GM18907 (cell line): Measurements from ENCODE around the gene RNF11.

Source experiments
- ATAC-seq: cut with Tn5 transposase; IDR thresholded peaks from one replicate; pipeline ENCODE4 v1.9.1; 2021; ENCODE audit warnings: mild to moderate bottlenecking, moderate library complexity; ENCODE audit not compliant: unreplicated experiment

The RNF11 gene

DNA sequence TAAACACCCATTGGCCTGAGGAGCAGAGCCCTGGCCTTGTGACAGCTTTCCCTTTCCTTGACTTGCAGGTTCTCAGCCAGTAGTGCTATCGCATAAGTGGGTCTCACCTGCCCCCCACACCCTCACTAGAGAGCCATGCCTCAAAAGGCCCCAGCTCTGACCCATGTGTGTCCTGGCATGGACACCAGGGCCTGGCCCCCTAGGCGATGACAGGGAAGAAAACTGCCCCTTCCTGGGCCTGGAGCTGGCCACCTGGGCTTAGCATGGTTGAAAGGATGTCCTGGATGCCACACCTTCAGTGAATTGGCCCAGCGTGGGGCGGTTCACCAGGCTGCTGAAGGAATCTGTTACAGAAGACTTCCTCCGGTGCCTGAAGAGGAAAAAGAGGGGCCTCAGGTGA, 75.8 kb downstream of the RNF11 start:
- ATAC-seq: no peak

DNA sequence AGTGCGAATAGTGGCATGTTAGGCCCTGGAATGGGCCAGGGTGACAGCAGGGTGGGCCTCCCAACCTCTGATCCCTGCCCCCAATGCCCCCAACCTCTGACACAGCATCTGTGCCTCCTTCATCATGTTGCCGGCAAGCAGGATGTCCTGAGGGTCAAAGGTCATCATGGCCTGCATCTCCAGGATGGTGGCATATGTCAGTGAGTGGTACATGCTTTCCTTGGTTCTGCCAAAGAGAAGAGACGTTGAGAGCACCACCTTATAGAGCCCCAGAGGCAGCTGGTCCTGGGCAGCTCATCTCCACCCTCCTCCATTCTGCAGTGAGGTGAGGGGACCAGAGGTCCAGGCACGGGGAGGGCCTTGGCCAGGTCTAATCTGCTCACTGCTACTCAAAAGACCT, 76.6 kb downstream of the RNF11 start:
- no peak for ATAC-seq

DNA sequence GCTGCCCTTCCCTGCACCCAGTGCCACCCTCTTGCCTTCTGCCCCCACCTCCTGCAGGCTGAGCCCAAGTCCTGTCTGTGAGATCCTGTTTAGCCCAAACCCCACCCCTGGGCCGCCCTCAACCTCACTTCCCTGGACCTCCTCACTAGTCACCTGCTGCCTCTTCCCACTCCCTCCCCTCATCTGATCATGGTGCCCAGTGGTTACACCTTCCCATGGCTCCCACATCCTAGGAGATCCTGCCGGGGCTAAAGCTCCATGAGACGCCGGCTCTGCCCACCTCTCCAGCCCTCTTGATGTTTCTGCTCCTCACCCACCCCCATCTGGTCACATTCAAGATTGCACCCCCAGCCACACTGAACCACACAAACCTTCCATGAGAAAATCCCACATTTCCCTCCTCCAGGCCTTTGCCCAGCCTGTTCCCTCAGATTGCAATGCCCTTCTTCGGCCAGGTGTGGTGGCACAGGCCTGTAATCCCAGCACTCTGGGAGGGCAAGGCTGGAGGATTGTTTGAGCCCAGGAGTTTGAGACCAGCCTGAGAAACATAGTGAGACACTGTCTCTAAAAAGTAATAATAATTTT, 77.3 kb downstream of the RNF11 start:
- no peak for ATAC-seq

DNA sequence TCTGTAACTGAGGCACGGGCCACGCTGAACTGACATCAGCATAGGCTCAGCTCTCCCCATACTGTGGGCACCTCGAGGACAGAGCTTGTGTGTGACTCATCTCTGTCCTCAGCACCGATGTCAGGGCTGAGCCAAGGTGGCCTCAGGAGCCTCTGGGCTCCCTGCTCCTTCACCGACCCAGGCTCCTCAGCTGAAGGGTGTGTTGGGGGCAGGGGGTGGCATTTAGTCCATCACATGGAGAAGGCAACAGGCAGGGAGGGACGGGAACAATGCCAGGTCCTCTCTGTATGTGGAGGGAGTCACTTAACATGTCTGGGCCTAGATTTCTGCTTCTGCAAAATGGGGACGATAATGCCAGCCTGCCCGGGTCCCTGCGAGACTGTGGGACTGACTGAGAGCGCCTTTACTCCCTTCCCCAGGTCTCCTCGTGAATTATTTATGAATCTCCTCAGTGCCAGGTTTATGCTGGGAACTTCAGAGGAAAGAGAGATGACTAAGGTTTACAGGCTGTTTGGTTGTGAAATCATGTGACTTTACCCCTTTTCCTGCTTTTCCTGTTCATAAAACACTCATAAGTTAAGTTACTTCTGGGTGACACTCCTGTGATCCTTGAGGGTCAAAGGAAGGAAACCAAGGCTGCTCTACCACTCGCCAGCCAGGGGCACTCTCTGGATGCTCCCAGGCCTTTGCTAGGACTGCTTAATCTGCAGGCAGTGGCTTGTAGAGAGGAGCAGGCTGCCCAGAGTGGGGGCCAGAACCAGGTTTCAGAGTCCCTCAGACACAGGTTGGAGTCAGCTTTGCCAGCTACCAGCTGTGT, 78.1 kb downstream of the RNF11 start:
- ATAC-seq: no peak

DNA sequence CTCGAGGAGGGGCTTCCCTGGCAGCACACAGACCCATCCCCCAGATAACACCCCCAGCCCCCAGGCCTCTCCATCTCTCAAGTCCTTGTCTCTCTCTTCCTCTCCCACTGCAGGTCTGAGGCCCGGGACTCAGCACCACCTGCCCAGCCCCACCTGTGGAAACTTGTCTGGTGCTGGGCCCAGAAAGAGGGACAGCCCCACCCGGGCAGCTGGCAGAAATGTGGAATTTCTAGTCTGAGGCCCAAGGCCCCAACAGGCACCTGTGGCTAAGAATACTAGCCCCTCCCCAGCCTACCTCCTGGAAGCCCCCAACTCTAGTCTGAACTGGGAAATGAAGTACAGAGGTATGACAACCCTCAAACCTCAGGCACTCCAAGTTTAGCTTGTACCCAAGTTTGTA, 78.9 kb downstream of the RNF11 start:
- ATAC-seq: no peak

DNA sequence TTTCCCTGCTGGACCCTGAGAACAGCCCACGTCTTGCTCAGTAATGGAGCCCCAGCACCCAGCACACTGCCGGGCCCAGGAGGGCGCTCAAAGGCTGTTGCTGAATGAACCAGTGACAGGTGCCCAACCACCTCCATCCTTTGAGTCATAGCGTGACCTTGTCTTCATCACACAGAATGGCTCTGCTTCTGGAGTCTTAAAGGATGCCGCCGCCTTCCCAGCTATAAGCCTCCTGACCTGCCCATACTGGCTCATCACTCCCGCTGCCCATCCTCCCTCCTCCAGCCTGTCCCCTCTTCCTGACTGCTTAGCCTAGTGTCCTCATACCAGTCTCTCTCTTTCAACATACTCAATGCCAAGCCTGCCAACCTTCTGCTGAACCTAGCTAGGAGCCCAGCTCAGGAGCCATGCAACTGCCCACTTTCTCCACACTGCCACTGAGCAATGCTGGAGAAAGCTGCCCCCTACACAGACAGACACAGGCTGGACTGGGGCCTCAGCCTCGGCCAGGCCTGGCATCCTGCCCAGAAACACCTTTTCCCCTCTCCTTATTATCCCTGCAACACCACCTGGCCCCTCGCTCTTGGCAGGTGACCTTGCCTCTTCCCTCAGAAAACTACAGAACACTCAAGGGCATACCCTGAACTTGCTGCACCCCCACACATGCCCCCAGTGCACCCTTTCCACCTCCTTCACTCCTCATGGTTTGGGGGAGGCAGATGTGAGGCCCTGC, 80.2 kb downstream of the RNF11 start:
- no peak for ATAC-seq

DNA sequence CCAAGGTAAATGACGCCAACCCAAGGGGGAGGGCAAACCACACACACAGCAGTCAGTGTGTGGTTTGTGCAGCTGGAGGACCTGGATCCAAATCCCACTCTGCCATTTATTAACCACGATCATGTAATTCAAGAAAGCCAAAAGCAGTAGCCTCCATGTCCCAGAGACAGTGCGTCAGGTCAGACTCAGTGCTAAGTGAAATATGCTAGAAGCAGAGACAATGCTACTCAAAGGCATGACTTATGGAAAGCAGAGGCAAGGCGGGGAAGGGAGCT, 80.7 kb downstream of the RNF11 start:
- no peak for ATAC-seq

DNA sequence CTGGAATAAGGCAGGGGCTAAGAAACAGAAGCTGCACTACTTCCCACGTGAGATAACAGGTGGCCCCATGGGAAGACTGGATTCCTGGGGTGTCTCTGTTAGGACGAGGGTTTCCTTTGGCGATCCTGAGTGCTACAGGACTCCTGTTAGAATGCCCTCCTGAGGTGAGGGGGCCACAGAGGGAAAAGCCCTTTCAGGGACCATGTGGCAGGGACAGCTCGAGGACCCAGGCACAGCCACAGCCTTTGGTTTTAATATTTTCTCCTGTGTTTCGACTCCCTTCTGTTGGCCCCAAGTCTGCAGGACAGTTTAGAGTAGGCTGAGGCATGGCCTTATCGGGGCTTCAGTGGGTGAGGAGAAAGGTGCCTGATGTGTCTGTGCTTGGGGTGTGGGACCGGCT, 81.7 kb downstream of the RNF11 start:
- ATAC-seq: no peak

DNA sequence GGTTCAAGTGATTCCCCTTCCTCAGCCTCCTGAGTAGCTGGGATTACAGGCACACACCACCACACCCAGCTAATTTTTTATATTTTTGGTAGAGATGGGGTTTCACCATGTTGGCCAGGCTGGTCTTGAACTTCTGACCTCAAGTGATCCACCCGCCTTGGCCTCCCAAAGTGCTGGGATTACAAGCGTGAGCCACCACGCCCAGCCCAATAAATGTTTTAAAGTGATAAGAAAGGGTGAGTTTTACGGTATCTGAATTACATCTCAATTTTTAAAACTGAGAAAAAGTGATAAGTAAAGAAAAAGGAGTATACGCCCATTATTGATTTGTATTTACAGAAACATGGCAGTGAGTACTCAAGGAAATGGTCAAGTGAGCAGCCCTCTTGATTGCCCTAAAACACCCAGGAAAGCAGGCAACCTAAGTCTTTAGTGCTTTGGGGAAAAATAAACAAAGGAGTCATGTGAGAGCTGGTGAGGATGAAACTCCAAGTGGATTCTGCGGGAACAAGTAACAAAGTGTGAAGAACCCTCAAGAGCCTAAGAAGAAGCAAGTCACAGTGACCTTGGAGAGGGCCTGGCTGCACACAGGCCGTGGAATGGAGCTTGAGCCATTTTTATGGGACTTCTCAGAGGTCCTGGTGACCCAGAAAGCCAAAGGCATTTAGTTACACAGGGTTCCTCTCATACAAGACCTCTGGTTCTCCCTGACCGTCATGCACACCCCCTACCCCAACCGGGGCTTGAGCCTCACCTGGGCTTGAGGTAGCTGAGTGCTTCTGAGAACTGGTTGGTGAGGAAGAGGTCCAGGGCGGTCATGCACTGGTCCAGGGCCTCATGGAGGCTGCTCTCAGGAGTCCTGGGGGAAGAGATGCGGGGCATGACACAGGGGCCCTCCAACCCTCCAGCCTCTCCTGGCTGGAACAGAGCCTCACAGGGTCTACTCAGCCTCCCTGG, 85.2 kb downstream of the RNF11 start:
- no peak for ATAC-seq

DNA sequence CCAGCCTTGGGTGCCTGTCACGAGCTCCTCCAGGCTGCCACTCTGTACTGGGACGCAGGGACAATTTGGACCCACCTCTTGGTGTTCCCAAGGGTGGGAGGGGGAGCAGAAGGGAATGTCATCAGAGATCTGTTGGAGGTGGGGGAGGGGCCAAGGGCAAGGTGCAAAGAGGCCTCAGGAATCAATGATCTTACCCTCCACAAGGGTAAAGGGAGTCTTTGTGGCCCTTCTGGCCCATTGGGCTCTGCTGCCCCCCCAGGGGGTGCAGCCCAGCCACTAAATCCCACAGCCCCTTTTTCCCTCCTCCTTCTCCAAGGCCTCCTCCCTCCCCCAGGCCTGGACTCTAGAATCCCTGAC, 85.8 kb downstream of the RNF11 start:
- no peak for ATAC-seq

DNA sequence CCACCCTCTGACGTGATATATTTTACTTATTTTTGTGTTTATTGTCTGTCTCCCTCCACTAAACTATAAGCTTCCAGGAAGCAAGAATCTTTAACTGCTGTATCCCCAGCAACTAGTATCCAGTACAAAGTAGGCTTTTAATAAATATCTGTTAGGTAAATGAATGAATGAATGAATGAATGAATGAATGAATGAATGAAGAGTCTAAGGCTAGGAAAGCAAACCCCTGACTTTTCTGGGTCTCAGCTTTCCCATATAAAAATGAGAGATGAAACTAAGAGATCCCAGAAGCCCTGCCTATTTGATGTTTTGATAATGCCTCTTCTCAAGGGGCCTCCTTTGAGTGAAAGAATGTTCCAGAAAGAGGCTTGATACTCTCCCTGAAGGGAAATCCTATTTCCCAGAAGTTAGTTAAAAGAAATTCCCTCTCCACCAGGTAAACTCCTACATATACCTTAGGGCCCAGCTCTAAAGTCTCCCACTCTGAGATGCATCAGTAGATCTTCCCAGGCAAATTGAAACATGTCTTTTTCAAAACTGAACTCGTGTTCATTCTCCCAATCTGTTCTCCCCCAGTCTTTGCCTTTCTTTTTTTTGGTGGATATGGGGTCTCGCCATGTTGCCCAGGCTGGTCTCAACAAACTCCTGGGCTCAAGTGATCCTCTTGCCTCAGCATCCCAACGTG, 86.5 kb downstream of the RNF11 start:
- no peak for ATAC-seq
